GM10266 (cell line): ENCODE results near the gene KCNJ18.
"Not testable (repeated sequence)": the region's sequence is repeated elsewhere in the genome, so short reads cannot be mapped to it uniquely, and the experiment has no call there.

ENCODE experiments used
- DNase-seq: peaks from one replicate; pipeline ENCODE4 v3.0.0; 2012; ENCODE audit errors: extremely low spot score
- CTCF ChIP-seq: IDR thresholded peaks from 2 replicates; pipeline ENCODE4 v1.5.1; 2012; ENCODE audit warnings: mild to moderate bottlenecking, low read depth; ENCODE audit not compliant: control insufficient read depth, insufficient read depth; ENCODE audit errors: missing control alignments

KCNJ18 gene

GRCh38 chr17:21711182-21711581, 18.9 kb downstream of the KCNJ18 start:
- TF ChIP-seq CTCF = no peak
- no peak for DNase-seq

- DNase-seq = not testable (repeated sequence)
These were observed 20.7 kb downstream of the KCNJ18 start for GRCh38 chr17:21713020-21713419.

GRCh38 chr17:21713631-21714030, 21.3 kb downstream of the KCNJ18 start:
- DNase-seq = not testable (repeated sequence)

- DNase-seq = not testable (repeated sequence)
These were observed 22.4 kb downstream of the KCNJ18 start for GRCh38 chr17:21714676-21715075.

GRCh38 chr17:21715877-21716276, 23.6 kb downstream of the KCNJ18 start:
- not testable (repeated sequence) for DNase-seq

- DNase-seq = not testable (repeated sequence)
These were observed 26.6 kb downstream of the KCNJ18 start for GRCh38 chr17:21718971-21719370.

GRCh38 chr17:21719511-21720226, 27.3 kb downstream of the KCNJ18 start:
- DNase-seq = not testable (repeated sequence)

GRCh38 chr17:21720566-21720965, 28.2 kb downstream of the KCNJ18 start:
- not testable (repeated sequence) for DNase-seq

- DNase-seq = not testable (repeated sequence)
These were observed 29.9 kb downstream of the KCNJ18 start for GRCh38 chr17:21722268-21722667.

GRCh38 chr17:21724216-21725006, 32.1 kb downstream of the KCNJ18 start:
- DNase-seq = not testable (repeated sequence)

- not testable (repeated sequence) for DNase-seq
These were observed 38.8 kb downstream of the KCNJ18 start for GRCh38 chr17:21731076-21731475.

GRCh38 chr17:21733931-21734330, 41.6 kb downstream of the KCNJ18 start:
- DNase-seq = not testable (repeated sequence)

- DNase-seq = not testable (repeated sequence)
These were observed 43.5 kb downstream of the KCNJ18 start for GRCh38 chr17:21735814-21736213.

GRCh38 chr17:21737015-21737580, 44.8 kb downstream of the KCNJ18 start:
- DNase-seq = not testable (repeated sequence)

GRCh38 chr17:21738241-21738640, 45.9 kb downstream of the KCNJ18 start:
- DNase-seq = not testable (repeated sequence)

- not testable (repeated sequence) for DNase-seq
These were observed 46.7 kb downstream of the KCNJ18 start for GRCh38 chr17:21738877-21739474.

GRCh38 chr17:21739485-21739884, 47.2 kb downstream of the KCNJ18 start:
- DNase-seq = not testable (repeated sequence)

GRCh38 chr17:21740836-21741235, 48.5 kb downstream of the KCNJ18 start:
- DNase-seq = not testable (repeated sequence)

- DNase-seq = not testable (repeated sequence)
These were observed 49.2 kb downstream of the KCNJ18 start for GRCh38 chr17:21741520-21741919.
